Measurements from ENCODE around the gene ANKRD12. TPM values are rescaled to one million over a fixed set of nuclear protein-coding genes. Genes with fewer than 3 reads are reported as not detected.

Gene ANKRD12
- total and polyA plus RNA-seq, 10 of the 15 experiments (the other 5 are each of a cell fraction or from before 2014, with no cell fraction given): 5.9 to 45.7 (median 20.2) TPM

DNA sequence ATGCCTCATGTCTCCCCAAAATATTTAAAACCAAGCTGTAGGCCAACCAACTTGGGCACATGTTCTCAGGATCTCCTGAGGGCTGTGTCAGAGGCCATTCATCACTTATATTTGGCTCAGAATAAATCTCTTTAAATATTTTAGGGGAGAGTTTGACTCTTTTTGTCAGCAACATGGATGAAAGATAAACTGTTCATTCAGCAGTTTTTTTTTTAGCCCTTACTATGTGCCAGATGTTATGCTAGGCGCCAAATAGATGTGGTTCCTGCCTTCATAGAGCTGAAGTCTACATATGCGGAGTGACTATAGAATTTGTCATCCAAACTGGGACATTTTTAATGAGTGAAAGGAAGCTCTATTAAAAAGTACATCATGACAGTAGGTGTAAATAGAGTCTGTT lies 155.5 kb downstream of the ANKRD12 start (continued):
- TF ChIP-seq, protein P1, sequence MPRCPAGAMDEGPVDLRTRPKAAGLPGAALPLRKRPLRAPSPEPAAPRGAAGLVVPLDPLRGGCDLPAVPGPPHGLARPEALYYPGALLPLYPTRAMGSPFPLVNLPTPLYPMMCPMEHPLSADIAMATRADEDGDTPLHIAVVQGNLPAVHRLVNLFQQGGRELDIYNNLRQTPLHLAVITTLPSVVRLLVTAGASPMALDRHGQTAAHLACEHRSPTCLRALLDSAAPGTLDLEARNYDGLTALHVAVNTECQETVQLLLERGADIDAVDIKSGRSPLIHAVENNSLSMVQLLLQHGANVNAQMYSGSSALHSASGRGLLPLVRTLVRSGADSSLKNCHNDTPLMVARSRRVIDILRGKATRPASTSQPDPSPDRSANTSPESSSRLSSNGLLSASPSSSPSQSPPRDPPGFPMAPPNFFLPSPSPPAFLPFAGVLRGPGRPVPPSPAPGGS (IDR thresholded peaks at IDR 0.05; ENCODE audit: borderline replicate concordance, insufficient read depth, low read depth, low read length, poor library complexity, severe bottlenecking): no peak

GRCh38 chr18:9293948-9294347 lies 157.4 kb downstream of the ANKRD12 start:
- ATAC-seq (no peak), DNase-seq (ENCODE audit: low read depth, low spot score) (no peak), FAIRE-seq (no peak)
- no TSS peak for BruUV-seq (replicated peaks)
- ChIA-PET RAD21 (ENCODE audit: unreplicated experiment) (no interaction called here), SMC1A (ENCODE audit: uncharacterized antibody, unreplicated experiment) (no interaction called here), POLR2A (no interaction called here), CTCF (no interaction called here)
- Histone ChIP-seq H2AFZ (ENCODE audit: control insufficient read depth, low read depth, low read length) (no peak overlapping the region), H3K4me1 (ENCODE audit: control insufficient read depth, insufficient read depth, low read length) (no peaks in the 10 kb centered on the region), H3K36me3 (ENCODE audit: control insufficient read depth in 2 of 2, insufficient read depth in 2 of 2, low read length in 1 of 2) (no peaks in the 10 kb centered on the region), H3K4me2 (ENCODE audit: control insufficient read depth, insufficient read depth) (no peak overlapping the region), H3K27ac (ENCODE audit: control insufficient read depth, insufficient read depth) (no peak overlapping the region), H3K27me3 (replicated peaks in 1 of 2; ENCODE audit: control insufficient read depth in 2 of 2, insufficient read depth in 2 of 2, low read length in 1 of 2) (no peaks in the 10 kb centered on the region), H3K9ac (ENCODE audit: control insufficient read depth, insufficient read depth, low read length) (no peak overlapping the region), H3K9me3 (replicated peaks; ENCODE audit: control insufficient read depth, insufficient read depth, low read length) (peaks cover 7% of the 10 kb centered on the region; the same call in 2 of the 3 replicates), H4K20me1 (ENCODE audit: control insufficient read depth, insufficient read depth) (no peaks in the 10 kb centered on the region), H3K79me2 (ENCODE audit: control insufficient read depth, insufficient read depth, low read length) (no peaks in the 10 kb centered on the region), H3K4me3 (no peak overlapping the region)
- TF ChIP-seq RCOR1 (conservative IDR thresholded peaks at IDR 0.05; ENCODE audit: low read depth, low read length) (no peak), TBL1XR1 (IDR thresholded peaks at IDR 0.05; ENCODE audit: low read depth, low read length) (no peak), RFX5 (IDR thresholded peaks at IDR 0.05; ENCODE audit: low read depth, low read length) (no peak), CTCF (IDR thresholded peaks at IDR 0.05 in 2 of 3, conservative IDR thresholded peaks at IDR 0.05 in 1 of 3; ENCODE audit: control insufficient read depth in 2 of 3, extremely low read depth in 1 of 3, insufficient read depth in 1 of 3, low read depth in 3 of 3, low read length in 3 of 3) (no peak), SPI1 (IDR thresholded peaks at IDR 0.05; ENCODE audit: borderline replicate concordance, insufficient read depth, low read depth, low read length) (no peak), MEF2A (IDR thresholded peaks at IDR 0.05; ENCODE audit: insufficient read depth, low read depth, low read length) (no peak), RELA (IDR thresholded peaks at IDR 0.05; ENCODE audit: borderline replicate concordance, partially characterized antibody) (no peak)
- TF ChIP-seq, protein P2, sequence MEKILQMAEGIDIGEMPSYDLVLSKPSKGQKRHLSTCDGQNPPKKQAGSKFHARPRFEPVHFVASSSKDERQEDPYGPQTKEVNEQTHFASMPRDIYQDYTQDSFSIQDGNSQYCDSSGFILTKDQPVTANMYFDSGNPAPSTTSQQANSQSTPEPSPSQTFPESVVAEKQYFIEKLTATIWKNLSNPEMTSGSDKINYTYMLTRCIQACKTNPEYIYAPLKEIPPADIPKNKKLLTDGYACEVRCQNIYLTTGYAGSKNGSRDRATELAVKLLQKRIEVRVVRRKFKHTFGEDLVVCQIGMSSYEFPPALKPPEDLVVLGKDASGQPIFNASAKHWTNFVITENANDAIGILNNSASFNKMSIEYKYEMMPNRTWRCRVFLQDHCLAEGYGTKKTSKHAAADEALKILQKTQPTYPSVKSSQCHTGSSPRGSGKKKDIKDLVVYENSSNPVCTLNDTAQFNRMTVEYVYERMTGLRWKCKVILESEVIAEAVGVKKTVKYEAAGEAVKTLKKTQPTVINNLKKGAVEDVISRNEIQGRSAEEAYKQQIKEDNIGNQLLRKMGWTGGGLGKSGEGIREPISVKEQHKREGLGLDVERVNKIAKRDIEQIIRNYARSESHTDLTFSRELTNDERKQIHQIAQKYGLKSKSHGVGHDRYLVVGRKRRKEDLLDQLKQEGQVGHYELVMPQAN (conservative IDR thresholded peaks at IDR 0.05): no peak
- intact Hi-C loops (cut with micrococcal nuclease; ENCODE audit: unreplicated experiment) (no loop called here), in situ Hi-C loops (cut with MboI) (no loop called here)
- WGBS (ENCODE audit: insufficient coverage, insufficient replicate concordance, low lambda C conversion rate, missing lambda C conversion rate): 28% methylated on average over 1 of the region's 1 CpG

Measured in GM12878 (cell line).